Hematopoietic multipotent progenitor cell treated with erythropoietin and hydrocortisone succinate and interleukin-3 and kit ligand, for 6 days (in vitro differentiated cells): ENCODE data around the gene MYH14.

Source experiments
- DNase-seq: peaks from one replicate; pipeline ENCODE4 v3.0.0-alpha.2; 2015

The MYH14 gene

GRCh38 chr19:50300051-50300450 lies 96.6 kb downstream of the MYH14 start:
- no peak for DNase-seq

GRCh38 chr19:50300814-50301606 lies 97.6 kb downstream of the MYH14 start:
- DNase-seq = no peak

- DNase-seq = no peak
These were observed 98.2 kb downstream of the MYH14 start for GRCh38 chr19:50301607-50301971.

- no peak for DNase-seq
These were observed 100.1 kb downstream of the MYH14 start for GRCh38 chr19:50303558-50303957.

- no peak for DNase-seq
These were observed 105.6 kb downstream of the MYH14 start for GRCh38 chr19:50308991-50309390.

- no peak for DNase-seq
These were observed 106.1 kb downstream of the MYH14 start for GRCh38 chr19:50309396-50310125.

- DNase-seq = no peak
These were observed 107.5 kb downstream of the MYH14 start for GRCh38 chr19:50310759-50311465.

- no peak for DNase-seq
These were observed 108.6 kb downstream of the MYH14 start for GRCh38 chr19:50311723-50312635.

- DNase-seq = no peak
These were observed 109.8 kb downstream of the MYH14 start for GRCh38 chr19:50312967-50313811.

GRCh38 chr19:50313812-50314536 lies 110.6 kb downstream of the MYH14 start:
- no peak for DNase-seq

GRCh38 chr19:50314724-50315708 lies 111.6 kb downstream of the MYH14 start:
- no peak for DNase-seq

- DNase-seq = no peak
These were observed 112.5 kb downstream of the MYH14 start for GRCh38 chr19:50315773-50316448.

GRCh38 chr19:50317115-50317514 lies 113.7 kb downstream of the MYH14 start:
- DNase-seq = no peak

GRCh38 chr19:50318438-50318837 lies 115.0 kb downstream of the MYH14 start:
- no peak for DNase-seq

- no peak for DNase-seq
These were observed 115.7 kb downstream of the MYH14 start for GRCh38 chr19:50319156-50319555.

GRCh38 chr19:50320051-50320450 lies 116.6 kb downstream of the MYH14 start:
- DNase-seq = no peak

GRCh38 chr19:50320596-50320995 lies 117.2 kb downstream of the MYH14 start:
- no peak for DNase-seq

GRCh38 chr19:50321831-50322230 lies 118.4 kb downstream of the MYH14 start:
- no peak for DNase-seq

- no peak for DNase-seq
These were observed 118.8 kb downstream of the MYH14 start for GRCh38 chr19:50322234-50322633.
